Measurements from ENCODE around the gene TAGLN.
A peak's percentile ranks its signal among the peaks of the same experiment; 100 is the strongest.
"Not testable (repeated sequence)": the region's sequence is repeated elsewhere in the genome, so short reads cannot be mapped to it uniquely, and the experiment has no call there.

GRCh38 chr11:117209351-117210125 is 10.4 kb downstream of the TAGLN start:
- TF ChIP-seq, protein P1, sequence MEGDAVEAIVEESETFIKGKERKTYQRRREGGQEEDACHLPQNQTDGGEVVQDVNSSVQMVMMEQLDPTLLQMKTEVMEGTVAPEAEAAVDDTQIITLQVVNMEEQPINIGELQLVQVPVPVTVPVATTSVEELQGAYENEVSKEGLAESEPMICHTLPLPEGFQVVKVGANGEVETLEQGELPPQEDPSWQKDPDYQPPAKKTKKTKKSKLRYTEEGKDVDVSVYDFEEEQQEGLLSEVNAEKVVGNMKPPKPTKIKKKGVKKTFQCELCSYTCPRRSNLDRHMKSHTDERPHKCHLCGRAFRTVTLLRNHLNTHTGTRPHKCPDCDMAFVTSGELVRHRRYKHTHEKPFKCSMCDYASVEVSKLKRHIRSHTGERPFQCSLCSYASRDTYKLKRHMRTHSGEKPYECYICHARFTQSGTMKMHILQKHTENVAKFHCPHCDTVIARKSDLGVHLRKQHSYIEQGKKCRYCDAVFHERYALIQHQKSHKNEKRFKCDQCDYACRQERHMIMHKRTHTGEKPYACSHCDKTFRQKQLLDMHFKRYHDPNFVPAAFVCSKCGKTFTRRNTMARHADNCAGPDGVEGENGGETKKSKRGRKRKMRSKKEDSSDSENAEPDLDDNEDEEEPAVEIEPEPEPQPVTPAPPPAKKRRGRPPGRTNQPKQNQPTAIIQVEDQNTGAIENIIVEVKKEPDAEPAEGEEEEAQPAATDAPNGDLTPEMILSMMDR (IDR thresholded peaks at IDR 0.05): not testable (repeated sequence)
- peak in 2 of 3 donors; percentile 26 to 70 for TF ChIP-seq POLR2AphosphoS5 (IDR thresholded peaks at IDR 0.05)
- TF ChIP-seq POLR2A, EP300 (IDR thresholded peaks at IDR 0.05): not testable (repeated sequence)
